ENCODE measurements around the gene TTC39A.

Gene TTC39A

GRCh38 chr1:51342591-51343206, 12.3 kb upstream of the TTC39A start:
- no peak for DNase-seq (ENCODE audit: low read depth)
- H3K4me3 ChIP-seq (ENCODE audit: control insufficient read depth, low read depth, low read length) = no peak overlapping the region
- no peak for TF ChIP-seq CTCF (IDR thresholded peaks at IDR 0.05; ENCODE audit: control insufficient read depth, insufficient read depth, low read depth, low read length, missing control alignments)

- H3K4me3 ChIP-seq (ENCODE audit: control insufficient read depth, low read depth, low read length) = no peak overlapping the region
- no peak for DNase-seq (ENCODE audit: low read depth)
- TF ChIP-seq CTCF (IDR thresholded peaks at IDR 0.05; ENCODE audit: control insufficient read depth, insufficient read depth, low read depth, low read length, missing control alignments) = no peak
These were observed 11.6 kb upstream of the TTC39A start for GRCh38 chr1:51341876-51342496.

- TF ChIP-seq CTCF (IDR thresholded peaks at IDR 0.05; ENCODE audit: control insufficient read depth, insufficient read depth, low read depth, low read length, missing control alignments) = no peak
- DNase-seq (ENCODE audit: low read depth) = no peak
- H3K4me3 ChIP-seq (ENCODE audit: control insufficient read depth, low read depth, low read length) = no peak overlapping the region
These were observed 10.0 kb upstream of the TTC39A start for GRCh38 chr1:51340380-51340779.

- no peak overlapping the region for H3K4me3 ChIP-seq (ENCODE audit: control insufficient read depth, low read depth, low read length)
- no peak for DNase-seq (ENCODE audit: low read depth)
- TF ChIP-seq CTCF (IDR thresholded peaks at IDR 0.05; ENCODE audit: control insufficient read depth, insufficient read depth, low read depth, low read length, missing control alignments) = no peak
These were observed 6.3 kb upstream of the TTC39A start for GRCh38 chr1:51336711-51337110.

- H3K4me3 ChIP-seq (ENCODE audit: control insufficient read depth, low read depth, low read length) = no peak overlapping the region
- TF ChIP-seq CTCF (IDR thresholded peaks at IDR 0.05; ENCODE audit: control insufficient read depth, insufficient read depth, low read depth, low read length, missing control alignments) = no peak
- DNase-seq (ENCODE audit: low read depth) = no peak
These were observed 5.6 kb upstream of the TTC39A start for GRCh38 chr1:51336004-51336403.

GRCh38 chr1:51331206-51332100, 1.1 kb upstream of the TTC39A start:
- no peak for TF ChIP-seq CTCF (IDR thresholded peaks at IDR 0.05; ENCODE audit: control insufficient read depth, insufficient read depth, low read depth, low read length, missing control alignments)
- H3K4me3 ChIP-seq (ENCODE audit: control insufficient read depth, low read depth, low read length) = no peak overlapping the region
- DNase-seq (ENCODE audit: low read depth) = no peak

All from AG09309 (cell line).